Peyer's patch (tissue), 4 donors: Measurements from ENCODE around the gene DNAJC12.

ENCODE experiments used
- POLR2A ChIP-seq, 2 donors: fragments of 450-650 bp; IDR thresholded peaks; one replicate each; pipeline ENCODE4 v1.5.1; 2017; ENCODE audit warnings: antibody characterized with exemption in 2 of 2, mild to moderate bottlenecking in 2 of 2, moderate library complexity in 2 of 2
- TF ChIP-seq, protein P1 (sequence below), 6 experiments: fragments of 450-650 bp in 4 of 6; fragments of 200-600 bp in 2 of 6; sonication (generic) in 1 of 6; IDR thresholded peaks; one replicate each; pipeline ENCODE4 v1.5.1; 2017 to 2019; ENCODE audit warnings: antibody characterized with exemption in 6 of 6, mild to moderate bottlenecking in 3 of 6, moderate library complexity in 1 of 6

DNA sequence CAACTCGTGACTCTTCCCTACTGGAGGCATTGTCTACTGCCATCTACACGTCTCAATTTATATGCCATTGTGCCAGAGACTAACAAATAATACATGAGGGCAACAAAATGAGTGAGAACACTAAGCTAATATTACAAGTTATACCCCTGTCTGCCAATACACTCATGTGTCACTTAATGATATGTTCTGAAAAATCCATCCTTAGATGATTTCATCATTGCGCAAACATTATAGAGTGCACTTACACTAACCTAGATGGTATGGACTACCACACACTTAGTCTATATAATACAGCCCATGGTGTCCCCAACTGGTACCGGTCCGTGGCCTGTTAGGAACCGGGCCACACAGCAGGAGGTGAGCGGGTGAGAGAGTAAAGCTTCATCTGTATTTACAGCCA, 77.7 kb downstream of the DNAJC12 start:
- no peak for TF ChIP-seq POLR2A (IDR thresholded peaks at IDR 0.05)
- TF ChIP-seq, protein P1, sequence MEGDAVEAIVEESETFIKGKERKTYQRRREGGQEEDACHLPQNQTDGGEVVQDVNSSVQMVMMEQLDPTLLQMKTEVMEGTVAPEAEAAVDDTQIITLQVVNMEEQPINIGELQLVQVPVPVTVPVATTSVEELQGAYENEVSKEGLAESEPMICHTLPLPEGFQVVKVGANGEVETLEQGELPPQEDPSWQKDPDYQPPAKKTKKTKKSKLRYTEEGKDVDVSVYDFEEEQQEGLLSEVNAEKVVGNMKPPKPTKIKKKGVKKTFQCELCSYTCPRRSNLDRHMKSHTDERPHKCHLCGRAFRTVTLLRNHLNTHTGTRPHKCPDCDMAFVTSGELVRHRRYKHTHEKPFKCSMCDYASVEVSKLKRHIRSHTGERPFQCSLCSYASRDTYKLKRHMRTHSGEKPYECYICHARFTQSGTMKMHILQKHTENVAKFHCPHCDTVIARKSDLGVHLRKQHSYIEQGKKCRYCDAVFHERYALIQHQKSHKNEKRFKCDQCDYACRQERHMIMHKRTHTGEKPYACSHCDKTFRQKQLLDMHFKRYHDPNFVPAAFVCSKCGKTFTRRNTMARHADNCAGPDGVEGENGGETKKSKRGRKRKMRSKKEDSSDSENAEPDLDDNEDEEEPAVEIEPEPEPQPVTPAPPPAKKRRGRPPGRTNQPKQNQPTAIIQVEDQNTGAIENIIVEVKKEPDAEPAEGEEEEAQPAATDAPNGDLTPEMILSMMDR (IDR thresholded peaks at IDR 0.05) = no peak
